ENCODE data around the gene SNTN.

Gene SNTN

GRCh38 chr3:63652066-63652725, at the start of gene SNTN:
Gene SNTN (plus strand): TSS chr3:63652675. CDS start chr3:63652688, 13 bp downstream.
- TF ChIP-seq CTCF (conservative IDR thresholded peaks at IDR 0.05) = no peak

GRCh38 chr3:63607716-63608115, 44.8 kb upstream of the SNTN start:
- H3K27ac ChIP-seq = no peak overlapping the region
- no peak for TF ChIP-seq CTCF (conservative IDR thresholded peaks at IDR 0.05)

More at GRCh38 chr3:63652066-63652725, at the start of gene SNTN:
- no peak within 1 kb of the TSS for H3K27ac ChIP-seq

- TF ChIP-seq CTCF (conservative IDR thresholded peaks at IDR 0.05) = no peak
- H3K27ac ChIP-seq = no peak overlapping the region
Observed at GRCh38 chr3:63609408-63609807, 43.1 kb upstream of the SNTN start.

GRCh38 chr3:63609834-63610233, 42.6 kb upstream of the SNTN start:
- TF ChIP-seq CTCF (conservative IDR thresholded peaks at IDR 0.05) = no peak
- H3K27ac ChIP-seq = no peak overlapping the region

GRCh38 chr3:63611382-63611781, 41.1 kb upstream of the SNTN start:
- no peak for TF ChIP-seq CTCF (conservative IDR thresholded peaks at IDR 0.05)
- H3K27ac ChIP-seq = no peak overlapping the region

- no peak overlapping the region for H3K27ac ChIP-seq
- TF ChIP-seq CTCF (conservative IDR thresholded peaks at IDR 0.05) = no peak
Observed at GRCh38 chr3:63613561-63613960, 38.9 kb upstream of the SNTN start.

GRCh38 chr3:63617391-63617790, 35.1 kb upstream of the SNTN start:
- TF ChIP-seq CTCF (conservative IDR thresholded peaks at IDR 0.05) = no peak
- H3K27ac ChIP-seq = no peak overlapping the region
